Measurements from ENCODE around the gene DNAH14. TPM values are rescaled to one million over a fixed set of nuclear protein-coding genes. Genes with fewer than 3 reads are reported as not detected.
A peak's percentile ranks its signal among the peaks of the same experiment; 100 is the strongest.

Gene DNAH14
- total RNA-seq, 2 donors from 2014 or later = 36.6 to 41.6 TPM

DNA sequence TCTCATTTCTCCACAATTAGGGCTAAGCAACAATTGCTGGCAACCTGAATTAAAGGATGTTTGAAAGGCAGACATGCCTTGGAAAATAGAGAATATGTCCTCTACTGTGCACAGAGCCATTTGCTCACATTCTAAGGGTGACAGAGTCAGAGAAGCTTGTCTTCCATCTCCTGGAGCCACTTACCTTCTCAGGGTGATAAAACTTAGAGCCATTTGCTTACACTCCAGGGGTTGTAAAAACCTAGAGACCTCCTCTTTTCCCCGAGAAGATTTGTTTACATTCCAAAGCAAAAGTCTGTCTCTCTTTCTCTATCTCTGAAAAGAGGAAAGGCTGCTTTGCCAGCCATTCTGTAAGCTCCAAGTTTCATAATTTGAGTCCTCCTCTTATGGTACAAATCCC is 437.1 kb downstream of the DNAH14 start:
- H3K27me3 ChIP-seq (ENCODE audit: control insufficient read depth, insufficient read depth, low read length, poor library complexity, severe bottlenecking) = peaks cover 39% of the 10 kb centered on the region
- H3K4me3 ChIP-seq (ENCODE audit: low read length) = peak overlapping the region; percentile 7
- H3K9me3 Mint-ChIP-seq = no peaks in the 10 kb centered on the region
- no peak overlapping the region for H3K4me3 Mint-ChIP-seq
- DNase-seq = no peak
- H3K9me3 ChIP-seq (ENCODE audit: control insufficient read depth, low read length) = no peaks in the 10 kb centered on the region
- H3K9ac ChIP-seq (ENCODE audit: extremely low read depth, low read length, poor library complexity, severe bottlenecking) = no peak overlapping the region
- TF ChIP-seq CTCF (conservative IDR thresholded peaks at IDR 0.05) = no peak
- H3K27ac ChIP-seq (ENCODE audit: low read depth, low read length) = no peak overlapping the region
- no peaks in the 10 kb centered on the region for H3K36me3 ChIP-seq (ENCODE audit: control insufficient read depth, insufficient read depth, low read length)
- peaks cover 9% of the 10 kb centered on the region for H3K4me1 ChIP-seq (ENCODE audit: control insufficient read depth, insufficient read depth, low read length)
- peaks cover 54% of the 10 kb centered on the region for H3K27me3 Mint-ChIP-seq (ENCODE audit: insufficient read depth)
- no peak overlapping the region for H3K27ac Mint-ChIP-seq
- peaks cover 15% of the 10 kb centered on the region for H3K4me1 Mint-ChIP-seq
- 0% methylated on average over 1 of the region's 1 CpG for WGBS, 2 experiments (ENCODE audit: insufficient coverage in 1 of 2, insufficient read length in 1 of 2)
- no peaks in the 10 kb centered on the region for H3K36me3 Mint-ChIP-seq (ENCODE audit: low read depth)

- no peak overlapping the region for H3K9ac ChIP-seq (ENCODE audit: extremely low read depth, low read length, poor library complexity, severe bottlenecking)
- 84 to 91% methylated on average over 2 to 3 of the region's 3 CpGs for WGBS, 2 experiments (ENCODE audit: insufficient coverage in 1 of 2, insufficient read length in 1 of 2)
- H3K9me3 ChIP-seq (ENCODE audit: control insufficient read depth, low read length) = no peaks in the 10 kb centered on the region
- H3K4me3 ChIP-seq (ENCODE audit: low read length) = no peak overlapping the region
- H3K27ac ChIP-seq (ENCODE audit: low read depth, low read length) = no peak overlapping the region
- Mint-ChIP-seq H3K36me3 (ENCODE audit: low read depth) (no peaks in the 10 kb centered on the region), H3K9me3 (no peaks in the 10 kb centered on the region), H3K4me3 (no peak overlapping the region), H3K4me1 (peaks cover 15% of the 10 kb centered on the region), H3K27ac (no peak overlapping the region), H3K27me3 (ENCODE audit: insufficient read depth) (peaks cover 56% of the 10 kb centered on the region)
- no peaks in the 10 kb centered on the region for H3K36me3 ChIP-seq (ENCODE audit: control insufficient read depth, insufficient read depth, low read length)
- DNase-seq = no peak
- peaks cover 39% of the 10 kb centered on the region for H3K27me3 ChIP-seq (ENCODE audit: control insufficient read depth, insufficient read depth, low read length, poor library complexity, severe bottlenecking)
- no peak for TF ChIP-seq CTCF (conservative IDR thresholded peaks at IDR 0.05)
- peaks cover 9% of the 10 kb centered on the region for H3K4me1 ChIP-seq (ENCODE audit: control insufficient read depth, insufficient read depth, low read length)
Observed at GRCh38 chr1:225368036-225368552, 438.6 kb downstream of the DNAH14 start.

- H3K9ac ChIP-seq (ENCODE audit: extremely low read depth, low read length, poor library complexity, severe bottlenecking) = no peak overlapping the region
- H3K4me3 Mint-ChIP-seq = no peak overlapping the region
- no peaks in the 10 kb centered on the region for H3K9me3 ChIP-seq (ENCODE audit: control insufficient read depth, low read length)
- H3K36me3 ChIP-seq (ENCODE audit: control insufficient read depth, insufficient read depth, low read length) = no peaks in the 10 kb centered on the region
- H3K27me3 ChIP-seq (ENCODE audit: control insufficient read depth, insufficient read depth, low read length, poor library complexity, severe bottlenecking) = peaks cover 18% of the 10 kb centered on the region
- H3K4me3 ChIP-seq (ENCODE audit: low read length) = no peak overlapping the region
- TF ChIP-seq CTCF (conservative IDR thresholded peaks at IDR 0.05) = no peak
- H3K27me3 Mint-ChIP-seq (ENCODE audit: insufficient read depth) = peaks cover 43% of the 10 kb centered on the region
- WGBS, 2 experiments (ENCODE audit: insufficient coverage in 1 of 2, insufficient read length in 1 of 2) = 98% methylated on average over 3 of the region's 3 CpGs; no CpG with 5 or more reads in 1 of the 2 experiments
- no peak overlapping the region for H3K27ac ChIP-seq (ENCODE audit: low read depth, low read length)
- no peak overlapping the region for H3K27ac Mint-ChIP-seq
- DNase-seq = no peak
- H3K4me1 Mint-ChIP-seq = peaks cover 10% of the 10 kb centered on the region
- no peaks in the 10 kb centered on the region for H3K9me3 Mint-ChIP-seq
- H3K4me1 ChIP-seq (ENCODE audit: control insufficient read depth, insufficient read depth, low read length) = peaks cover 6% of the 10 kb centered on the region
- H3K36me3 Mint-ChIP-seq (ENCODE audit: low read depth) = no peaks in the 10 kb centered on the region
Observed at GRCh38 chr1:225371366-225372010, 442.0 kb downstream of the DNAH14 start.
